Measurements from ENCODE around the gene PIBF1.
"Not testable (repeated sequence)": the region's sequence is repeated elsewhere in the genome, so short reads cannot be mapped to it uniquely, and the experiment has no call there.

PIBF1 gene

DNA sequence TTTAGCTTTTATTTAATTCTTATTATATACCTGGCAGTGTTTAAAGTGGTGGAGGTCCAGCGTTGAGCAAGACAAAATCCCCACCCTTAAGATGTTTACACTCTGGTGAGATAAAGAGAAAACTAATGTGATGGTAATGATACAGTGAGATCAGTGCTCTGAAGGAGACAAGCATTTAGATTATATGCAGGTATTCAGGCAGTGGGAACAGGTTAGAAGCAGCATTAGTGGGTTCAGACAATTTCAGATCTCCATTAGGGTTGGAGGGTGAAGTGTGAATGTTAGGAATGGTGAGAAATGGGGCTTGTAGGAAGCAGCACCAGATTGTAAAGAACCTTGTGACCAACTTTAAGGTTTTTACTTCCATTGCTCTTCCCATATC, 39.0 kb downstream of the PIBF1 start:
- DNase-seq: no peak

DNA sequence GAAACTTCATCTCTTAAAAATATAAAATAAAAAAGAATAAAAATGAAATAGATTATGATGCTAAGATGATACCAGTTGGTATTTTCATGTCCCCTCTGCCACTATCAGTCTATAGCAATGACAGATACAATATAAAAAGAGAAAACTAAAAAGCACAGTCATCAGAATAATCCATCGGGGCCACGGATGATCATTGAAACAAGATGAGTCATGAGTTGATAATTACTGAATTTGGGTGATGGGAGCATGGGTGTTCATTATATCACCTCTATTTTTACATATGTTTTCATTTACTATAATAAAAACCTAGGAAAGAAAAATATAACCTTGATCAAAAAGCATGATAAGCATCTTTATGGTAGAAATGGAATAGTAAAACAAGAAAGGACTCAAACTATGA, 41.1 kb downstream of the PIBF1 start:
- no peak for DNase-seq

DNA sequence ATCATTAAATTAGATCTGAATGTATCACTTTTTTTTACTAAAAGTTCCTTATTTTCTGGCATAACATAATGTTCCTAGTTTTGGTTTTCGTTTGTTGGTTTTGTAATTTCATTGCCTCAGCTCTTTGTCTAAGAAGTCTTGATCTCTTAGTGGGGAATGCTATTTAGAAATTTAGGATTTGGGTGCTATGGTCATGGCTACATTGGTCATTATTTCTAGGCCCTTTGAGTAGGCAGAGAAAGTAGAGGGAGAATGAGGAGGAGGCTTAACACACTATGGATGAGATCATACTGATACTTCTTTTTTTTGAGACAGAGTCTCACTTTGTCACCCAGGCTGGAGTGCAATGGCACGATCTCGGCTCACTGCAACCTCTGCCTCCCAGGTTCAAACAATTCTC, 41.8 kb downstream of the PIBF1 start:
- no peak for DNase-seq

DNA sequence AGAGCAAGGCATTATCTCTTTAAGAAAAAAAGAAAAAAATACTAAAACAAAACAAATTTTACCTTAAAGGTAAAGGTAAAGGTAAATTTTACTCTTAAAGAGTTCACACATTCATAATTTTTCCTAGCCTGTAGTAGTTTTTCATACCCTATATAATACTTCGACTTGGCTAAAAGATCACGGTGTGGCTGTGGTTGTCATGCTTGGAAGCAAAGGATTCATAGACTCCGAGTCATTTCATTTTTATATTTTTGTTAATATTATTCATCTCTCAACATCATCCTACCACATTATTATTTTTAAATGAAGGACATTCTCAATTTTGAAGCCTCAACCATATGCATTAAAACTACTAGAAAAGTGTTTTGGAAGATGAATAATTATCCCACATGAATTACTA, 52.7 kb downstream of the PIBF1 start:
- no peak for DNase-seq

DNA sequence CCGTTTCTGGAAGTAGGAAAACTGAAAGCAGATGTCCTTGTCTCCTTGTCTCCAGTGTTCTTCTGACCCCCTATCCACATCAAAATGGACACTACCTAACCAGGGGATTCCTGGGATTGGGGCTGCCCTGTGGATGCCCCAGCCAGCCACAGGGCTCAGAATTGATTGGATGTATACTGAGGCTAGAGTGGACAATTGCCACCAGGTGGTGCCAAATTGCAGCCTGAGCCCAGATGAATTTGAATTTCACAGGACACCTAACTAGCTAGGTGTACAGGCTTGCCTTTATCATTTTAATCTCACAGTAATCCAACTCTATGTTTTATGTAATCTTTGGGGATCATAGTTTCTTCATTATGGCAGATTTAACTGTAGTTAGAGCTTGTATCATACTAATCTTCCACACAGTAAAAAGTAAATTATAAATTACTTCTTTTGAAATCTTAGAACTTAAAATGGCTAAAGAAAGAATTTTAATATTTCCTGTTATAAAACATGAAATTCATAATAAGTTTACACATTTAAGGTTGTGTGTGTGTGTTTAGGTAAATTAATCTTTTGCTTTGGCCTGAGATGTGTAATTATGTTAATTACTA, 58.0 kb downstream of the PIBF1 start:
- peak; percentile 44 for DNase-seq

DNA sequence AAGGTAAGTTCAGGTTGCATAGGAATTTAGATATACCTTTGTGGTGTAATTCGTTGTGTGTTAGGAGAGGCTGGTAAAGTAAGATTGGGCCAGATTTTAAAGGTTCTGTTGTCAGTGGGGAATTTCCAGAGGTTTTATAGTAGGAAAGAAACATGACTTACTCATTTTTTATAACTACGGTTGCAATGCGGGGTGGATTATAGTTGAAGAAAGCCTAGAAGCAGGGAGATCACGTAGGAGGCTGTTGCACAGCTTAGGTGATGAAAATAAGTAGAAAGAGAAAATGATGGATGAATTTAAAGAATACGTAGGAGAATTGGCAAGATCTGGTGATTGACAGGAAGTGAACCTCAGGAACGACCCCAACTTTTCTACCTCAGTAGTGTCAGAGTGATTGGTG, 61.1 kb downstream of the PIBF1 start:
- DNase-seq: no peak

DNA sequence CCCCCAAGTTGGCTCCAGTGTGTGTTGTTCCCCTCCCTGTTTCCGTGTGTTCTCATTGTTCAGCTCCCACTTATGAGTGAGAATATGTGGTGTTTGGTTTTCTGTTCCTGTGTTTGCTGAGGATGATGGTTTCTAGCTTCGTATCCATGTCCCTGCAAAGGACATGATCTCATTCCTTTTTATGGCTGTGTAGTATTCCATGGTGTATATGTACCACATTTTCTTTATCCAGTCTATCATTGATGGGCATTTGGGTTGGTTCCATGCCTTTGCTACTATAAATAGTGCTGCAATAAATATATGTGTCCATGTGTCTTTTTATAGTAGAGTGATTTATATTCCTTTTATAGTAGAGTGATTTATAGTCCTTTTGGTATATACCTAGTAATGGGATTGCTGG, 63.2 kb downstream of the PIBF1 start:
- DNase-seq: not testable (repeated sequence)

DNA sequence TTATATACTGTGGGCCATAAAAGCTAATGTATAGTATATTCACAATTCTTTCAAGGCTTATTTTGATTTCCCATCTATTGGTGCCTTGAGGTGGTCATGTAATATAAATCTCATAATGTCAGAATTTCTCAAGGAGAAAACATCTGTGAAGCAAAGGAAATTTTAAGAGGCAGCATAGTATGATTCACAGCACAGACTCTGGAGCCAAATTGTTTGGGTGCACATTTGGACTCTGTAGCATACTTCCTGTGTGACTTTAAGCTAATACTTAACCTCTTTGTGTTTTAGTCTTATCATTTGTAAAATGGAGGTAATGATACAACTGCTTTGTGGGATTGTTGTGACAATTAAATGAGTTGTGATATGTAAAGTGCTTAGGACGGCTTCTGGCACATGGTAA, 67.6 kb downstream of the PIBF1 start:
- DNase-seq: no peak

DNA sequence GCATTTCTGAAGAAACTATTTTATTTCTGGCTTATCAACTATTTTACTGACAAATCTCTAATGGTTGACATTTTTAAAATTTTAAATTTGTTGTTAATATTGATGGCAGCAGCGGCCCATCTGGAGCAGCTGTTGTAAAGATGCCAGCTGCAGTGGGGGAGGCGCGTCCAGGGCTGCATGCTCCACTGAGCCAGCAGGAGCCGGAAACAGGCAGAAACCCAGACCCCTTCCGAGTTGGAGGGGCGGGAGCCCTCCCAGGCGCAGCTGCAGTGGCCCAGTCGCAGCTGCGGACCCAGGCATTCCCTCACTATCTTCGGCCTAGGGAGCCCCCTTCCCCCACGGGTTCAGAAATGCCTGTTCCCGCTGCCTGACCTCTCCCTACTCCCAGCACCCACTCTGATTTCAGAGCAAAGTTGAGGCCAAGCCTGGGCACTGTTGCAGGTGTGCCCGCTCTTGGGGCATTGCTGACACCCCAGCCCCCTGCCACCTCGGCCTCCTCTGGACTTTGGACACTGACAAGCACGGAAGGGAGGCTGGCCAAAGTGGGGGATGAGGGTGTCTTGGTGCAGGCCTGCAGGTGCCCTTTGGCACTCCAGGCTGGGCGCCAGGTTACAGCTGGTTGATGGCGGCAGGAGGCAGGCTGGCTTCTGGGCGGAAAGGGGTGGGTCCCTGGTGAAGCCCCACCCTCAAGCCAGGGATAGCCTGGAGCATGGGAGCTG, 69.2 kb downstream of the PIBF1 start:
- DNase-seq: no peak

DNA sequence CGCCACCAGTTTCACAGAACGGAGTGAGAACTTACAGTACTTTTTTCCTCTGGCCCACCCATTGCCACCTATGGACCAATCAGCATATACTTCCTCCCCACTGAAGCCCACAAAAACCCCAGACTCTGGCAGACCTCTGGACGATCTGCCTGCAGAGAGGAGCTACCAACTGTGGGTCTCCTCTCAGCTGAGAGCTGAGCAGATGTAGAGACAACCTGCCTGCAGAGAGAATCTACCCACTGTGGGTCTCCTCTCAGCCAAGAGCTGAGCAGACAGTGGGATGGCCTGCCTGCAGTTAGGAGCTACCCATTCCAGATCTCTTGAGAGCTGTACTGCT, 69.7 kb downstream of the PIBF1 start:
- DNase-seq: no peak

DNA sequence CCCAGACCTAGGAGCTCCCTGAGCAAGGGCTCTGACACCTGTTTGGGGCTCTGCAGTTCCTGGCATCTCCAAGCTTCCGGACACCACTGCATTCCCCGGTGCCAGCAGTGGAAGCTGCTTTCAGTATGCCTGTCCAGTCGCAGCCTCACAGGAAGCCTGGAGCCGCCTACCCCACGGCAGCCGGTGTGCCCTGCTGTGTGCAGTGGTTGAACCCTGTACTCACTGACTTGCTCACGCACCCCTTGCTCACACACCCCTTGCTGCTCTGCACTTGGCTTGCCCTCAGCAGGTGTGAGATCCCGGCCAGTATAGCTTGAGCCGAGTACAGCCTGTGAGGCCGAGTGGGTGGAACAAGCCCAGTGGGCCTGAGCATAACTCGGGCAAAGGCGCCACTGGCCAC, 70.3 kb downstream of the PIBF1 start:
- DNase-seq: no peak

DNA sequence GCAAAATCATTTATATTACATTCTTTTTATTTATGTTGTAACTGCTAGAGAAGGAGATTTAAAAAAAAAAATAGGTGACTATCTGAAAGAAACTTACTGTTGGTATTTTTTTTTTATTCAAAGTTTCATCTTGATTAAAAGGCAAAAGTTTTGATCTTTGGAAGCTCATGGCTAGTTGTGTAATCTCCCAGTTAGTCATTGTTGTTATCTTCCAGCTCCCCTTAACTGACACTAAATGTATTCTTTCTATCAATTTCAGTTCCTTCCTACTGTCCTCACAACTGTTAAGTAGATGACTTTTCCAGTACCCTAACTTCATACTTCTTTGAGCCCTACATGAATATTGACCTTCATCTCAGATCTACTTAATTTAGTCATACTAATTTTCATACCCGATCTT, 71.1 kb downstream of the PIBF1 start:
- DNase-seq: no peak

DNA sequence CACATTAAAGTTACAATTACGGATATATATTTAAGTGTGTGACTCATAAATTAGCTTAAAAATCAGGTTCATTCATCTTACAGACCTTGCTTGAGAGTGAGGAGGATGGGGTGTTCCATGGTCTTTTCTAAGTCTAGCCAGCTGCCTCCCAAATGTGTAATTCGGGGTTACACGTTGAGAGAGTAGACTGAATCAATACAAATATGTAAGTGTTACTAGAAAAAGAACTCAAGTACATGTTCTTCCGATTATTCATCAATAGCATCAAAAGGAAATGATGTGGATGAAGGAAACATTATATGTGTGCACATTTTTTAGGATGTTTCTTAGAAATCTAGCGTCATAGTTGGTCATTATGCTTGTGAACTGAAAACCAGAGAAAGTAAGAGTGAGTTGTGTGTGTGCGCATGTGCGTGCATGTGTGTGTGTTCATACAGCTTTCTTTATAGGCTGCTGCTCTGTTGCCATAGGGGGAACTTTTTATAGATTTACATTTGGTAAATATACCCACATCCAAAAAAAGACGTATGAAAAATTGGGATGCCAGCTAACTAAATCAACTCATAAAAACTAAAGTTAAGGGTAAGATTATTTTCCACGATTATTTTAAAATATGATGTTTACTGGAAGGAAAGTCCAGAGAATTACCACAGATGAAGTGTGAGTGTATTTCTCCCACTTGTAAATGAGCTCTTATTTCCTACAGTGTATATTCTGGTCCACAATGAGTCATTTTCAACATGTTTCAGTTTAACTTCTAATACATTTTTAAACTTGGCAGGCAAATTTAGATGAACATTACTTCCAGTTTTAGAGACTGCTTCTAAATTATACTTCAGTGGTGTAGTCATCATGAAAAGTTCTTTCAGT, 82.4 kb downstream of the PIBF1 start:
- DNase-seq: no peak

DNA sequence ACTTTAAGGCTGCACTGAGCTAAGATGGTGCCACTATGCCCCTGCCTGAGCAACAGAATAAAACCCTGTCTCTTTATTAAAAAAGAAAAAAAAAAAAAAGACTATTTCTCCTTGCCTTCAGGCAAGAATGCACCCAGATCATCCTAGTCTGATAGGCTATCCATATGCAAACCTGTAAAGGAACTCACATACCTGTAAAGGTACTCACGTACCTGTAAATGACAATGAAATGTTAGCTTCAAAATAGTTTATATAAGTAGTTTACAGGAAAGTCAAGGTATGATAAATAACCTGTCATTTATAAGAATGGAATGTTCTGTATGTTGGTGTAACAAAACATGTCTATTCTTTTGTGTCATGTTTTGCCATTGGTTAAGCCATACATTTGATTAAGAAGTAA, 86.3 kb downstream of the PIBF1 start:
- DNase-seq: no peak

DNA sequence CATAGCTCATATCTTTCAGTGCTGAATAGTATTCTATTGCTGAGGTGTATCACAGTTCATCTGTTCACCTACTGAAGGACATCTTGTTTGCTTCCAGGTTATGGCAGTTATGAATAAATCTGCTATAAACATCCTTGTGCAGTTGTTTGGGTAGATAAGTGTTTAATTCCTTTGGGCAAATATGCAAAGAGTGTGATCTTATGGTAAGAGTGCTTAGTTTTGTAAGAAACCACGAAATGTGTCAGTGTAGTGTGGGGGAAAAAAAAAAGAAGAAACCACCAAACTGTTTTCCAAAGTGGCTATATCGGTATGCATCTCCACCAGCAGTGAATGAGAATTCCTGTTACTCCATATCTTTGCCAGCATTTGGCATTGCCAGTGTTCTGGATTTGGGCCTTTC, 93.3 kb downstream of the PIBF1 start:
- no peak for DNase-seq

DNA sequence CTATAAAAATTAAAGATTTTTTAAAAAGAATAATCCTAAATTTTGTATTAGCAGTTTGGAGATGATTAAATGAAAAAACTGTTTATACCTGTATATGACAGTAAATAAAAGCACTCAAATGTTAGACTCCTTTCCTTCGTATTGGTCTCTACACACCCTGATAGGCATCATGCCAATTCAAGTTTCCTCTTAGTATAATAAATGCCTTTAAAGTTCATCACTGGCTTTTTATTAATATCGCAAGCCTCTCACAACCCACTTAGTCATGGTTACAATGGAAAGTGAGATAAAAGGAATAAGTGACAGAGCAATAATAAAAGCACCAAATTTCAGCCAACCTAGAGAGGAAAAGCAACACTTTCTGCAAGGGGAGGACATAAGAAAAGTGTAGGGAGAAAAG, 102.2 kb downstream of the PIBF1 start:
- DNase-seq: no peak

DNA sequence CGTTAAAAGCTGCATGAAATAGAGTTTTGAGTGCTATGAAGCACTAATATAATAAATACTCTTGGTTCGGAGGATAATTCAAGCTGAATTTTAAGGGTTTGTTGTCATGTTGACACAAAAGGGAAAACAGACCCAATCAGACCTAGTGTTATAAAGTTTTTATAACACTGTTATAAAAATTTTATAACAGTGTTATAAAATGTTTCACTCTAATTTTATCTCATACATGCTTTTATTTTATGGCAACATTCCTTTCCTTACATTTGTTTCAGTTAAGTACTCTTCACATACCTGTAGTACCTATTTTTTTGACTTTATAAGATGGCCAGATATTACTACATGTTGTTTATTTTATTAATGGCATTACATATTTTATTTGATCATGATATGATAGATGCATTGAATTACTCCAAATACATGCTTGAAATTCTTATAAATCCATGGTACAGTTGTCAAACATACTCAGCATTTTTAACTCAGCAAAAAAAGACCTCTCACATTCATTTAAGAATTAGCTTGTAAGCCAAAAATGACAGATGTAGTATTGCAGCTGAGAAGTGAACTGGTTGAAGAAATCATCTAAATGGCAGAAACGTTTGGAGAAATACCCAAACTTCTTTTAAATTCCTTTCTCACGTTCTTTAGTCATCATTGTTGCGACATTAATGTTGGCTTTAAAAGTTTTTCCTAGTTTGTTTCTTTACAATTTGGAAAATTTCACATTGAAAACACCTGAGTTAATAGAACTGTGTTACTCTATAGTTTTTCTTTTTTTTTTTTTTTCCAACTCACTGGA, 104.5 kb downstream of the PIBF1 start:
- no peak for DNase-seq

DNA sequence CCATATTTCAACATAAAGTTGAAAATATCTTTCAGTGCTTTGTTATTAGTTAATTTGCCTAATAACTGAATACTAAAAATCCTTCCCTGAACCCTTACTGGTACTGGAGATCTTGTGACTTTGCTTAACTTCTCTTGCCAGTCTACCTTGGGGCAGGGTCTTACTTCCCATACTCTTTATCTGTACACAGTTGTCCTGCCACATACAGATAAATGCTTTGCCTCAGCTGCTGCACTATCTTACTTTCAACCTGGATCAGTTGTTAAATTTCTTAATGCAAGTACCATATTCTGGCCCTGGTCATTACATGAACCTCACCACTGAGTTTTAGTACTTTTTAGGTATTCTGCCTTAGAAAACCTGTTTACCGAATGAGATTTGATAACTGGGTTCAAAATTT, 107.6 kb downstream of the PIBF1 start:
- no peak for DNase-seq

DNA sequence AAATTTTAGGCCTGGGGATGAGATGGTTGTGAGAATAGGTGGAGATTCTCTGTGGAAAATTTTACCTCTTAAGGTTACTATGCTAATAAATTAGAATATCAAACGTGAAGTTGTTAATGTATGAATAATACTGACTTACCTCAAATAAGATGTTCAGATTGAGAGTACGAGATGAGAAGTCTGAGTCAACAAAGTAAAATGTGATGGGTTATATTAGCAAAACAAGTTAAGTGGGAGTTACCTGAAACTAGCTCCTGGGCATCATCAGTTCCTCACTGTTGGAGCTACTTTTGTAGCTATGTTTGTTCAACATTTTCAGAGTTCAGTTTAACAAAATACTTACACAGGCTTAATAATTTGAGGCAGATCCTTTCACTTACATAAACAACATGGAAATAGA, 108.6 kb downstream of the PIBF1 start:
- DNase-seq: no peak

DNA sequence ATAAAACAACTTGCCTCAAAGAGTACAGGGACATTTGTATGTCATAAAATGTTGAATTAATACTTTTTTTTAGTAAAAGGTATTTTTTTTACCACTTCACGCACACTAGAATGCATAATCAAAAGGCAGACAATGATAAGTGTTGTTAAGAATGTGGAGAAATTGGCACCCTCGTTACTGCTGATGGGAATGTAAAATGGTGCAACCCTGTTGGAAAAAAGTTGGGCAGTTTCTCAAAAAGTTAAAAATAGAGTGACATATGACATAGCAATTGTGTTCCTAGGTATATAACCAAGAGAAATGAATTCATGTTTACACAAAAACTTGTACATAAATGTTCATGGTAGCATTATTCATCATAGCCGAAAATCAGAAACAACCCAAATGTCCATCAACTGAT, 109.5 kb downstream of the PIBF1 start:
- no peak for DNase-seq

DNA sequence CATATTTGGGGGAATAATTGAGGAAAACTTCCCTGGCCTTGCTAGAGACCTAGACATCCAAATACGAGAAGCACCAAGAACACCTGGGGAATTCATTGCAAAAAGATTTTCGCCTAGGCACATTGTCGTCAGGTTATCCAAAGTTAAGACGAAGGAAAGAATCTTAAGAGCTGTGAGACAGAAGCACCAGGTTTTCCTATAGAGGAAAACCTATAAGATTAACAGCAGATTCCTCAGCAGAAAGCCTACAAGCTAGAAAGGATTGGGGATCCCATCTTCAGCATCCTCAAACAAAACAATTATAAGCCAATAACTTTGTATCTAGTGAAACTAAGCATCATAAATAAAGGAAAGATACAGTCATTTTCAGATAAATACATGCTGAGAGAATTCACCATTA, 114.9 kb downstream of the PIBF1 start:
- DNase-seq: no peak

DNA sequence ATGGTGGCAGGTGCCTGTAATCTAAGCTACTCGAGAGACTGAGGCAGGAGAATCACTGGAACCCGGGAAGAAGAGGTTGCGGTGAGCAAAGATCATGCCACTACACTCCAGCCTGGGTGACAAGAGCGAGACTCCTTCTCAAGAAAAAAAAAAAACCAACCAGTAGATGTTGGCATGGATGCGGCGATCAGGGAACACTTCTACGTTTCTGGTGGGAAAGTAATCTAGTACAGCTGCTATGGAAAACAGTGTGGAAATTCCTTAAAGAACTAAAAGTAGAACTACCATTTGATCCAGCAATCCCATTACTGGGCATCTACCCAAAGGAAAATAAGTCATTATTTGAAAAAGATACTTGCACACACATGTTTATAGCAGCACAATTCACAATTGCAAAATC, 119.6 kb downstream of the PIBF1 start:
- DNase-seq: not testable (repeated sequence)

DNA sequence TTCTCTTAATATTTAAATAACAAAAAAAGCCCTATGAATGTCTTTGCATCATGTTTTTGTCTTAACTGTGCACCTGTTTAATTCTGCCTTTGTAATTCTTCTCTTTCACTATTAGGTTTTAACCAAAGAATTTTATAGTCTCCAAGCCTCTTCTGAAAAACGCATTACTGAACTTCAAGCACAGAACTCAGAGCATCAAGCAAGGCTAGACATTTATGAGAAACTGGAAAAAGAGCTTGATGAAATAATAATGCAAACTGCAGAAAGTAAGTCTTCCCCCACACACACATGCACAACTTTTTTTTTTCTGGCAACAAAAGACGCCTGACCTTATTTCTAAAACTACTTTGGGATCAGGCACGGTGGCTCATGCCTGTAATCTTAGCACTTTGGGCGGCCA, 126.5 kb downstream of the PIBF1 start:
- DNase-seq: no peak

DNA sequence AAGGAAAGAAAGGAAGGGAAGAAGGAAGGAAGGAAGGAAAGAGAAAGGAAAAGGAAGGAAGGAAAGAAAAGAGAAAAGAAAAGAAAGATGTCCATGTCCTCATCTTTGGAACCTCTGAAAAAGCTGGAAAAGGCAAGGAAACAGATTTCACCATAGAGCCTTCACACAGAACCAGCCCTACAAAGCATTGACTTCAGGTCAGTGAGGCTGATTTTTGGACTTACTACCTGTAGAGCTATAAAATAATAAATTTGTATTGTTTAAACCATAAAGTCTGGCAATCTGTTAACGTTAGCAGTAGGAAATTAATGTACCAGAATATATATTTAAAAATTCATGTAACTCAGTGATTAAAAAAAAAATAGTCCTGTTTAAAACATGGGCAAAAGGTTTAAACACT, 130.0 kb downstream of the PIBF1 start:
- no peak for DNase-seq

Measured in CD4-positive, alpha-beta T cell treated with Interleukin-17A for 1 hour (primary cell).